Stomach (tissue), 9 donors: ENCODE results near the gene DEPP1. TPM values are rescaled to one million over a fixed set of nuclear protein-coding genes. Genes with fewer than 3 reads are reported as not detected.

Experiments
- DNase-seq, 2 donors: peaks; one replicate each; pipeline versions ENCODE4 v3.0.0 to v3.0.0-alpha.2; 2013 to 2019
- H3K27ac ChIP-seq, 5 donors: fragments of 200-600 bp in 4 of 5; sonication (generic) in 4 of 5; one replicate each; pipeline ENCODE4 v1.5.1; 2013 to 2019; ENCODE audit warnings: mild to moderate bottlenecking in 1 of 5, moderate library complexity in 1 of 5
- H3K27me3 ChIP-seq, 3 donors: fragments of 200-600 bp; sonication (generic); one replicate each; pipeline ENCODE4 v1.5.1; 2017 to 2019; ENCODE audit warnings: mixed run types in 1 of 3
- H3K36me3 ChIP-seq, 4 donors: fragments of 200-600 bp; sonication (generic); 1 replicate in 3 of 4; 2 replicates in 1 of 4; pipeline ENCODE4 v1.5.1; 2016 to 2019
- H3K4me1 ChIP-seq, 4 donors: fragments of 200-600 bp; sonication (generic); one replicate each; pipeline ENCODE4 v1.5.1; 2016 to 2019
- H3K4me3 ChIP-seq, 4 donors: fragments of 200-600 bp; sonication (generic) in 3 of 4; one replicate each; pipeline ENCODE4 v1.5.1; 2016 to 2019; ENCODE audit warnings: mild to moderate bottlenecking in 1 of 4
- H3K9me3 ChIP-seq, 4 donors: fragments of 200-600 bp; sonication (generic); one replicate each; pipeline ENCODE4 v1.5.1; 2016 to 2019
- CTCF ChIP-seq, 7 experiments: fragments of 450-650 bp in 4 of 7; fragments of 200-600 bp in 3 of 7; sonication (generic) in 3 of 7; IDR thresholded peaks; one replicate each; pipeline ENCODE4 v1.5.1; 2016 to 2019; ENCODE audit warnings: antibody characterized with exemption in 7 of 7, control low read depth in 2 of 7, mild to moderate bottlenecking in 1 of 7
- EP300 ChIP-seq: sonication (generic); formaldehyde crosslinking; IDR thresholded peaks from one replicate; pipeline ENCODE4 v1.6.1; 2017; ENCODE audit warnings: antibody characterized with exemption
- POLR2A ChIP-seq, 4 donors: fragments of 450-650 bp; IDR thresholded peaks; one replicate each; pipeline ENCODE4 v1.6.1; 2016; ENCODE audit warnings: antibody characterized with exemption in 4 of 4, control low read depth in 2 of 4, mild to moderate bottlenecking in 1 of 4, moderate library complexity in 1 of 4
- POLR2AphosphoS5 ChIP-seq, 3 donors: sonication (generic); formaldehyde crosslinking; IDR thresholded peaks; one replicate each; pipeline ENCODE4 v1.6.1; 2016; ENCODE audit warnings: antibody characterized with exemption in 3 of 3
- WGBS, 5 donors: extraction: QIAGEN DNeasy Blood & Tissue Kit in 3 of 5; methylation state at CpG; one replicate each; pipeline versions ENCODE4 v1.1.5 to v1.1.7; 2013 to 2018; 5-methylcytosine and 5-hydroxymethylcytosine counted together
- intact Hi-C: fragments of 100-400 bp; cut with DNase I; formaldehyde crosslinking; loops from one replicate; pipeline ENCODE4 v1.15.1; 2023; ENCODE audit warnings: low total_unique reads
- polyA plus RNA-seq, 3 donors: library from polyadenylated mRNA; stranded (reverse); fragments of 200-250 nt; gene quantifications; one replicate each; pipeline ENCODE4 v1.2.3, GENCODE V29; 2013
- total RNA-seq, 5 donors: library from RNA; depleted of rRNA; stranded (reverse); fragments of >200 nt; gene quantifications; one replicate each; pipeline versions ENCODE4 v1.1.0 to v1.2.3, GENCODE V29; 2014 to 2016
- donor health status: healthy with polysubstance abuse.
- donor health status: Bipolar disorder and iron deficiency.
- donor health status: healthy.

Gene DEPP1
- total and polyA plus RNA-seq, 8 donors = 9.8 to 72.9 (median 31.5) TPM

GRCh38 chr10:44947371-44948152 lies 31.0 kb downstream of the DEPP1 start:
- no peak for TF ChIP-seq POLR2A (IDR thresholded peaks at IDR 0.05)
- no peak for TF ChIP-seq EP300
- no peak for TF ChIP-seq POLR2AphosphoS5 (IDR thresholded peaks at IDR 0.05)
- TF ChIP-seq CTCF (IDR thresholded peaks at IDR 0.05) = no peak
- H3K4me1 ChIP-seq = peaks cover 10 to 16% (median 13%) of the 10 kb centered on the region in 4 donors
- H3K4me3 ChIP-seq = no peak overlapping the region
- H3K27ac ChIP-seq = peak overlapping the region in 1 of 5 donors; percentile 33
- H3K9me3 ChIP-seq = peaks cover 0 to 10% (median 0%) of the 10 kb centered on the region in 4 donors
- WGBS, 5 donors = 77 to 89% (median 83%) methylated on average over 6 of the region's 6 CpGs
- no peak for DNase-seq
- intact Hi-C loops = no loop called here
- no peaks in the 10 kb centered on the region for H3K36me3 ChIP-seq
- no peaks in the 10 kb centered on the region for H3K27me3 ChIP-seq

- Histone ChIP-seq H3K4me1 (peaks cover 10 to 16% (median 13%) of the 10 kb centered on the region in 4 donors), H3K27ac (no peak overlapping the region), H3K9me3 (peaks cover 0 to 10% (median 0%) of the 10 kb centered on the region in 4 donors), H3K36me3 (no peaks in the 10 kb centered on the region), H3K27me3 (no peaks in the 10 kb centered on the region), H3K4me3 (no peak overlapping the region)
- intact Hi-C loops = no loop called here
- TF ChIP-seq POLR2A (IDR thresholded peaks at IDR 0.05) = no peak
- TF ChIP-seq CTCF (IDR thresholded peaks at IDR 0.05) = no peak
- no peak for TF ChIP-seq POLR2AphosphoS5 (IDR thresholded peaks at IDR 0.05)
- no peak for TF ChIP-seq EP300
- no peak for DNase-seq
- 35 to 48% (median 44%) methylated on average over 2 of the region's 2 CpGs for WGBS, 5 donors
Measured at GRCh38 chr10:44946205-44946604, 32.4 kb downstream of the DEPP1 start.

- Histone ChIP-seq H3K4me3 (no peak overlapping the region), H3K36me3 (no peaks in the 10 kb centered on the region), H3K27ac (no peak overlapping the region), H3K4me1 (peaks cover under 1 to 11% (median 2%) of the 10 kb centered on the region in 4 donors), H3K9me3 (peaks cover 0 to 10% (median 0%) of the 10 kb centered on the region in 4 donors), H3K27me3 (no peaks in the 10 kb centered on the region)
- 0 to 97% (median 46%) methylated on average over 1 of the region's 1 CpG for WGBS, 5 donors
- TF ChIP-seq POLR2A (IDR thresholded peaks at IDR 0.05) = no peak
- TF ChIP-seq EP300 = no peak
- no peak for TF ChIP-seq POLR2AphosphoS5 (IDR thresholded peaks at IDR 0.05)
- TF ChIP-seq CTCF (IDR thresholded peaks at IDR 0.05) = no peak
- no peak for DNase-seq
- intact Hi-C loops = no loop called here
Measured at GRCh38 chr10:44944354-44944753, 34.3 kb downstream of the DEPP1 start.

GRCh38 chr10:44939691-44940401 lies 38.8 kb downstream of the DEPP1 start:
- H3K4me1 ChIP-seq = peaks cover 0 to 16% (median 12%) of the 10 kb centered on the region in 4 donors
- TF ChIP-seq POLR2A (IDR thresholded peaks at IDR 0.05) (no peak), CTCF (IDR thresholded peaks at IDR 0.05) (no peak), EP300 (no peak), POLR2AphosphoS5 (IDR thresholded peaks at IDR 0.05) (no peak)
- 71 to 83% (median 79%) methylated on average over 7 of the region's 7 CpGs for WGBS, 5 donors
- no peaks in the 10 kb centered on the region for H3K36me3 ChIP-seq
- intact Hi-C loops = no loop called here
- H3K9me3 ChIP-seq = peaks cover 0 to 10% (median 0%) of the 10 kb centered on the region in 4 donors
- no peak for DNase-seq
- H3K27me3 ChIP-seq = no peaks in the 10 kb centered on the region
- H3K4me3 ChIP-seq = no peak overlapping the region
- peak overlapping the region in 1 of 5 donors; percentile 16 for H3K27ac ChIP-seq
